Middle frontal gyrus (tissue), 1 donor: ENCODE results near the gene SPEF2.
"Not testable (repeated sequence)": the region's sequence is repeated elsewhere in the genome, so short reads cannot be mapped to it uniquely, and the experiment has no call there.

Experiments
- DNase-seq: peaks from one replicate; pipeline ENCODE4 v3.0.0-alpha.2; 2015; ENCODE audit warnings: low spot score; ENCODE audit errors: extremely low spot score

Gene SPEF2

DNA sequence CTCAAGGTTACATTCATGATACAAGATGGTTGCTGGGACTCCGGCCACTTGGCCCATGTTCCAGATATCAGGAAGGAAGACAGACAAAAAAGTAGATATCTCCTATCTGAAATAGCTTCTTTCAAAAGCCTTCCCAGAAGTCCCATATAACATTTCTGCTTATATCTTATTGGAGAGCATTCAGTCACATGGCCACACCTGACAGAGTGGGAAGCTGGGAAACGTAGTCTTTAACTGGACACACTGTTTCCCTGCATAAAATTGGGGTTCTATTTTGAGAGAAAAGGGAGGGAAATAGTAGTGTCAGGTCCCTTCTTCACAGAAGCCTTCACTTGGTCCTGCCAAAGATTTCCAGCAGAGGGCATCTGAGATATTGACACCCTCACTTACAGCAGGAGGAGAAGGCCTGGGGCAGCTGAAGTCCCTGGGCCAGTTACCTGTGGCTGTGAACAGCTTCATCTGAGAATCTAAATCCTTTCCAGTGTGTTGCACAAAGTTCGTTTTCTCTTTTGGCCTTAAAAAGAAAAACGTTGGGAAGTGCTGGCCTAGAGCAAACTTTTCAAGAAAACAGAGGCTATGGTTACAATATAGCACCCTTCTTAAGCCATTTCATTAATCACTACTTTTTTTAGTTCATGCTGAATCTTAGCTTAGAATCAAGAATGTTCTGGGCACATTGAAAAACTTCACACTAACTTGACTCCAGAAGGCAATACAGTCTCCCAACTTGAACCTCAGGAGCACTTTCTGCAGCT, 33.5 kb downstream of the SPEF2 start:
- no peak for DNase-seq

- no peak for DNase-seq
These were observed 39.1 kb downstream of the SPEF2 start for GRCh38 chr5:35656721-35657120.

GRCh38 chr5:35657877-35658276, 40.2 kb downstream of the SPEF2 start:
- no peak for DNase-seq

- DNase-seq = no peak
These were observed 41.9 kb downstream of the SPEF2 start for GRCh38 chr5:35659556-35659955.

- DNase-seq = no peak
These were observed 42.8 kb downstream of the SPEF2 start for GRCh38 chr5:35660451-35660850.

DNA sequence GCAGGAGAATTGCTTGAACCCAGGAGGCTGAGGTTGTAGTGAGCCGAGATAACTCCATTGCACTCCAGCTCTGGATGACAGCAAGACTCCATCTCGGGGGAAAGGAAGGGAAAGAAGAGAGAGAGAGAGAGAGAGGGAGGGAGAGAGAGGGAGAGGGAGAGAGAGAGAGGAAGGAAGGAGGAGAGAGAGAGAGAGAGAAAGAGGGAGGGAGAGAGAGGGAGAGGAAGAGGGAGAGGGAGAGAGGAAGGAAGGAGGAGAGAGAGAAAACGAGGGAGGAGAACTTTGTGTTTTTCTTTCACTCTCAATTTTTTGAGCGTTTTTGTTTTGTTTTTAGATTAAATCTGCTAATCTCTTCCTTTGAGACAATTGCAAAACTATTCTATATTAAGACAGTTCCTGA, 46.9 kb downstream of the SPEF2 start:
- no peak for DNase-seq

- DNase-seq = no peak
These were observed 47.4 kb downstream of the SPEF2 start for GRCh38 chr5:35665096-35665495.

DNA sequence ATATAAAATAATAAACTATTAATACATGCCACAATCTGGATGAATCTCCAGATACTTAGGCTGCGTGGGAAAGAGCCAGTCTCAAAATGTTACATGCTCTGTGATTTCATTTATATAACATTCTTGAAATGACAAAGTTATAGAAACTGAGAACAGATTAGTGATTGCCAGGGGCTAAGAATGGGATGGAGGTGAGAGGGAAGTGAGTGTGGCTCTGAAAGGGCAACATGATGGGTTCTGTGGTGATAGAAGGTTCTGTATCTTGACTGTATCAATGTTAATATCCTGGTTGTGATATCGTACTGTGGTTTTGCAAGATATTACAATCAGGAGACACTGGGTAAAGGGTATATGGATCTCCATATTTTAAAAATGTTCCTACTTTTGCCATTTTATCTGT, 50.7 kb downstream of the SPEF2 start:
- no peak for DNase-seq

DNA sequence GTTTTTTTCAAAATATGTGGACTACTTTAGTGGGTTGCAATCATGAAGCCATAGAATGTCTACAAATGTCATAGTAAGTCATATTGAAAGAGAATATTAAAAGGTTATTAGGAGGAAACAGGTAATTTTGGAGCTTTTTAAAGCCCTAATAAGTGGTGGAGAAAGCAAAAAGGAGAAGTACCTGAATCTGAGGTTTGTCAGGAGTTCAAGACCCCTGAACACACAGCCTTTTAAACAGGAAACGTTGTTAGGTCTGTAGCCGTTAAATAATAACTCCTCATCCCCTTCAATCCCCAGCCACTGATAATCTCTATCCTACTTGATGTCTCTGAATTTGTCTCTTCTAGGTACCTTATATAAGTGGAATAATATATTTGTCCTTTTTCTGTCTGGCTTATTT, 51.1 kb downstream of the SPEF2 start:
- no peak for DNase-seq

- no peak for DNase-seq
These were observed 54.1 kb downstream of the SPEF2 start for GRCh38 chr5:35671541-35672295.

DNA sequence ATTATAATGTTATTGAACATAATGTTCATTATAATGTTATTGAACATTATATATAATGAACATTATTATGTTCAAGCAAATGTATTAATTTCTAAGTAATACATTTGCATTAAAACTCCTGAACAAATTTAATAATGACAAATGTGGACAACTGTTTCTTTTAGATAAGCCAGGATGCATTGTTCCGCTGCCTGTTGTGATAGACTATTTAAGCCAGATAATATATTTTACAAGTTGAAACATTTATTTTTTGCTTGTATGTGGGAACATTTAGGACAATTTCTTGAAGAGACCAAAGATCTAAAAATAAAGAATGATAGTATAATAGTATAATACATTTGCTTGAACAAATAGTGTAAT, 54.6 kb downstream of the SPEF2 start:
- not testable (repeated sequence) for DNase-seq

DNA sequence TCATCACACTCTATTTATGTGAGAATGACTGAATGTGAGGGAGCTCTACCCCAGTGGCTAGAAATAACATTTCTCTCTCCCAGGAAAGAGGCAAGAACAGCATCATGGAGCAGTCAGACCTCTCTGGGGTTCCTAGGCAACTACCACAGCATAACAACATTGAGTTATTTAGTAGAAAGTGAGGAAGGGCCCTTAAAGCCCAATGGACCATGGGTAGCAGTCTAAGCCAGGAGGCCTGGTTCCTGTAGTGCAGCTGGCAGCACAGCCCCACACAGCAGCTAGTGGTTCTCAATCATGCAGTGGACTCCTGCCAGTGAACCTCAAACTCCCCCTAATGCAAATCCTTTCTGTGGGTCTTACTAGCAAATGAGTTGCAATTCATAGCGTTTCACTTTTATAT, 55.3 kb downstream of the SPEF2 start:
- DNase-seq = no peak

GRCh38 chr5:35674049-35674448, 56.4 kb downstream of the SPEF2 start:
- no peak for DNase-seq

- no peak for DNase-seq
These were observed 57.7 kb downstream of the SPEF2 start for GRCh38 chr5:35675392-35675791.

DNA sequence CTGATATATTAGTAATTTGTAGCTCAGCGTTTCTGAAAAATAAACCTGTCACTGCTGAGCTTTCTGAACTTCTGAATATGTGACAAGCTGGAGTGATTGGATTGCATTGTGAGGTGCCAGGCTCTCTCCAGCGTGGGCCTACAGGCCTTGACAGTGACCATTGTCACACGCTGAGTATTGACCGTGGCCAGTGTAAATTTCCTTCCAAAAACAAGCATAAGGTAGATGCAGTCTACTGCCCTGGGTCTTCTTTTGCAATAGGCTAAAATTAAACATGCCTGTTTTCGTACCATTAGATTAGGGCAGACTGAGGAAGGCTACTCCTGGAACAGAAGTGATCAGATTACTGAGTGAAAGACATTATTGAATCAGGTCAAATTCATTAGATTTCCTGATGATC, 60.2 kb downstream of the SPEF2 start:
- no peak for DNase-seq

- DNase-seq = no peak
These were observed 61.0 kb downstream of the SPEF2 start for GRCh38 chr5:35678661-35679060.

- no peak for DNase-seq
These were observed 61.7 kb downstream of the SPEF2 start for GRCh38 chr5:35679357-35679756.

DNA sequence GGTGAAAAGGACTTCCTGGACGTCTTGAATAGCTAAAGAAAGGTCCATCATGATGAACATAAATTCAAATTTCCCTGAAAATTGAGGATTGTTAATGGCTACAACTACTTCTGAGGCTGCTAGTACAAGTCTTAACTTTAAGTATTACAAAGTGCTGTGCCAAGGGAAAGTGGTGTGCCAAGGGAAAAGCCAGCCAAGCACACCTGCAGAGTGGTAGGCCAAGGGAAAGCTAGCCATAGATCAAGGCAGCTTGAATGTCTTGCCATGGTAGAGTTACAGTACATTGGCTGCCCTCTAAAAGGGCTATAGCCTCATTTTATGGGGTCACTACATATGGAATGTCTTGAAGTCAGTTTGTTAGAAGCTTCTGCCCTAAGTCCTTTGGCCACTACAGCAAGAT, 64.2 kb downstream of the SPEF2 start:
- DNase-seq = no peak

DNA sequence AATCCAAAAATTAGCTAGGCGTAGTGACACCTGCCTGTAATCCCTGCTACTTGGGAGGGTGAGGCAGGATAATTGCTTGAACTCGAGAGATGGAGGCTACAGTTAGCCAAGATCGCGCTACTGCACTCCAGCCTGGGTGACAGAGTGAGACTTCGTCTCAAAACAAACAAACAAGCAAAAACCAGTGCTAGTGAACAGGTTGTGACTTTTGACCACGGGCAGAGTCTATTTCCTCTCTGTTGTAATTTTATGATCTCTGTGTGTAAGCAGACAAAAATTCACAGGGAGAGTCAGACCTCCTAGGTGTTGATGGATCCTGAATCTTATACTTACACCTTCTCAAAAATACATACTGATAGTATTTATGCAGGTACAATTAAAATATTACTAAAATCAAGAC, 65.8 kb downstream of the SPEF2 start:
- no peak for DNase-seq

DNA sequence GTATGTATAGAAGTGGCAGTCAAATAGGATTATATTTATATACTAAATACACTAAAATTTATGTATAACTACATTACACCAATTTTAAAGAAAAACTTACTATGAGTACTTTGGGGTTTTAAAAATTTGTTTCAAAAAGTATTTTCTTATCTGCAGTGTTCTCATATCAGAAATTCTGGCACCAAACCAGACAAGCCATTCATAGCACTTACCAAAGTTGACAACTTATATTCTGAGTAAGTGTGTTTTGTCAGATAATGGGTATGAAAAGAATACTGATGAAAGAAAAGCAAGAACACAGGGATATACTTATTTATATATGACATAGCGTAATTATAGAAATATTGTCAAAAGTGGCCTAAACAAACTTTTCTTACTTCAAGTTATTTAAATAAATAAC, 67.5 kb downstream of the SPEF2 start:
- DNase-seq = no peak

GRCh38 chr5:35687961-35688360, 70.3 kb downstream of the SPEF2 start:
- DNase-seq = no peak

DNA sequence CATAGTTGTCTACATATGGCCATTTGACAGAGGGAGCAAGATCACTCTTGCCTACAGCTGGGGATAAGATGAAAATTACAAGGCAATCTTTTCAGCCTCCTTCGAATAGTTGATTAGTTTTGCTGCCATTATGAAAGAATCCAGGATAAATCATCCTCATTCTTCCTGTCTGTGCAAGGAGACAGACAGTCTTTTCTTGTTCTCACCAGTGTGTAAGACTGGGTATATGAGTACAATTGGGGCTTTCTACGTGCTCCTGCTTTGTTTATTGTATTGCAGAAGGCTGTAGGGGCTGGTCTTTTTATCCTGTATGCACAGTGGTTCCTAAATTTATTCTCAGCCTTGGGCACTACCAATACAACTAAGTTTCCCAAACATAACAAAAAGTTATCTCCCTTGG, 76.8 kb downstream of the SPEF2 start:
- DNase-seq = no peak
